ENCODE data around the gene NDC1. TPM values are rescaled to one million over a fixed set of nuclear protein-coding genes. Genes with fewer than 3 reads are reported as not detected.

NDC1 gene
- total and polyA plus RNA-seq, 2 donors (not counting 3 experiments of a cell fraction or from before 2014, with no cell fraction given): 23.2 to 29.2 TPM

- Histone ChIP-seq H3K4me3 (replicated peaks in 1 of 3; ENCODE audit: insufficient read depth in 1 of 3, low read depth in 1 of 3, low read length in 3 of 3) (no peak overlapping the region), H3K36me3 (ENCODE audit: control insufficient read depth in 2 of 2, extremely low read depth in 1 of 2, insufficient read depth in 2 of 2, low read length in 2 of 2) (no peaks in the 10 kb centered on the region), H3K9ac (replicated peaks; ENCODE audit: extremely low read depth, insufficient read depth, low read length) (no peak overlapping the region), H3K27me3 (ENCODE audit: control insufficient read depth in 2 of 2, insufficient read depth in 2 of 2, low read length in 2 of 2) (peaks cover 0 to 9% of the 10 kb centered on the region in 2 experiments), H3K4me1 (ENCODE audit: control insufficient read depth, extremely low read depth, insufficient read depth, low read length) (no peaks in the 10 kb centered on the region), H3K9me3 (replicated peaks; ENCODE audit: control insufficient read depth, insufficient read depth, low read length) (no peaks in the 10 kb centered on the region), H3K79me2 (ENCODE audit: control insufficient read depth, insufficient read depth, low read length) (no peaks in the 10 kb centered on the region), H3K9me1 (replicated peaks; ENCODE audit: control insufficient read depth, extremely low read depth, insufficient read depth, low read length) (no peaks in the 10 kb centered on the region), H3K27ac (ENCODE audit: insufficient read depth, low read depth, low read length) (no peak overlapping the region), H3K4me2 (ENCODE audit: insufficient read depth, low read length) (no peak overlapping the region), H4K20me1 (replicated peaks; ENCODE audit: control insufficient read depth, extremely low read depth, insufficient read depth, low read length) (no peaks in the 10 kb centered on the region), H2AFZ (ENCODE audit: low read depth, low read length) (no peak overlapping the region)
- intact Hi-C loops (cut with micrococcal nuclease) (loop anchor here (1.0 kb wide), 1 partner anchor 39 kb away; no protein-coding TSS in a partner anchor), dilution Hi-C loops (cut with MboI; ENCODE audit: extremely low pct_ligation_motif_present, low sequenced_read_pairs) (no loop called here)
- ChIA-PET CTCF (interaction anchor here (0.5 to 1.9 kb wide), 40 partner anchors 10 to 1095 kb away, joined by 3 to 34 read pairs (median 4); partner anchors contain the start of genes IFT25 and LRRC42), POLR2A (no interaction called here)
- TF ChIP-seq MAX (IDR thresholded peaks at IDR 0.05; ENCODE audit: insufficient read depth, insufficient read length) (no peak), POLR2AphosphoS5 (IDR thresholded peaks at IDR 0.05; ENCODE audit: insufficient read depth, low read depth, low read length) (no peak), MYC (IDR thresholded peaks at IDR 0.05; ENCODE audit: low read depth, low read length) (no peak), FOS (IDR thresholded peaks at IDR 0.05; ENCODE audit: borderline replicate concordance, insufficient read depth, low read length) (no peak), CTCF (IDR thresholded peaks at IDR 0.05; ENCODE audit: extremely low read depth in 1 of 2, insufficient read depth in 1 of 2, low read depth in 1 of 2, low read length in 2 of 2) (peak; percentile 51 to 86)
- BruUV-seq (replicated peaks): no TSS peak
- peak; percentile 50 for FAIRE-seq
- peak; percentile 30 for DNase-seq (ENCODE audit: low read depth, low spot score)
Measured at GRCh38 chr1:53715478-53715877, 122.6 kb downstream of the NDC1 start.

Small RNA genes lying within 50 kb of the gene (small RNA-seq; reads per million reads assigned to genes)
- gene AL049745.1 (ENCODE audit: insufficient read depth, insufficient read length, low read depth, low replicate concordance) (not detected), gene RF00418 (ENCODE audit: insufficient read depth, insufficient read length, low read depth, low replicate concordance) (not detected)

Other genes with a start within 250 kb of the NDC1 start
- not detected in 2 replicates for gene GLIS1, start 99.1 kb downstream of the NDC1 start, total RNA-seq
- 0.03 TPM in 1 of 2 replicates, not detected in the other for gene GLIS1, start 99.1 kb downstream of the NDC1 start, polyA plus RNA-seq
- 14.8 TPM in 2 replicates for gene YIPF1, start 51.5 kb upstream of the NDC1 start, total RNA-seq
- 26.2 and 28.1 TPM in 2 replicates for gene YIPF1, start 51.5 kb upstream of the NDC1 start, polyA plus RNA-seq
- gene DIO1, start 55.9 kb upstream of the NDC1 start, total RNA-seq: not detected in 2 replicates
- not detected in 2 replicates for gene DIO1, start 55.9 kb upstream of the NDC1 start, polyA plus RNA-seq
- 31.4 and 34.0 TPM in 2 replicates for gene IFT25, start 107.4 kb upstream of the NDC1 start, total RNA-seq
- gene IFT25, start 107.4 kb upstream of the NDC1 start, polyA plus RNA-seq: 8.4 and 13.0 TPM in 2 replicates
- gene LRRC42, start 108.1 kb upstream of the NDC1 start, total RNA-seq: 26.1 and 28.1 TPM in 2 replicates
- 21.8 and 25.3 TPM in 2 replicates for gene LRRC42, start 108.1 kb upstream of the NDC1 start, polyA plus RNA-seq
- not detected in 2 replicates for gene LDLRAD1, start 179.9 kb upstream of the NDC1 start, total RNA-seq
- gene LDLRAD1, start 179.9 kb upstream of the NDC1 start, polyA plus RNA-seq: not detected in 2 replicates
- 196 and 198 TPM in 2 replicates for gene TMEM59, start 214.9 kb upstream of the NDC1 start, total RNA-seq
- gene TMEM59, start 214.9 kb upstream of the NDC1 start, polyA plus RNA-seq: 189 and 281 TPM in 2 replicates
- gene TCEANC2, start 215.3 kb upstream of the NDC1 start, total RNA-seq: 5.1 and 6.1 TPM in 2 replicates
- 2.8 and 3.2 TPM in 2 replicates for gene TCEANC2, start 215.3 kb upstream of the NDC1 start, polyA plus RNA-seq

All from endothelial cell of umbilical vein (primary cell).